ENCODE measurements around the gene RAD9B.

RAD9B gene

DNA sequence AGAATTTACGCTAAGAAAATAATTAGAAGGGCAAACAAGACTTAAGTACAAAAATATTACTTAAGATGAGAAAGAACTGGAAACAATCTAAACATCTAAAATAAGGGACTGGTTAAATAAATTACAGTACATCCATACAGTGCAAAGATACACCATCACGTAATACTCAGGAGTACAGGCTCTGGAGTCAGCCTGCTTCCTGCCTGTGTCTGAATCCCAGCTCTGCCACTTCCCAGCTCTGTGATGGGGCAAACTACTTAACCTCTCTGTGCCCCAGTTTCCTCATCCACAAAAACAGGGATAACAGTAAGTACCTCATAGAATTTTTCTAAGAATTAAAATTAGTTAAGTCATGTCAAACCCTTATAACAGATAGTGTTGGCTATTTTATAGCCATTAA lies 45.0 kb downstream of the RAD9B start:
- TF ChIP-seq, protein P1, sequence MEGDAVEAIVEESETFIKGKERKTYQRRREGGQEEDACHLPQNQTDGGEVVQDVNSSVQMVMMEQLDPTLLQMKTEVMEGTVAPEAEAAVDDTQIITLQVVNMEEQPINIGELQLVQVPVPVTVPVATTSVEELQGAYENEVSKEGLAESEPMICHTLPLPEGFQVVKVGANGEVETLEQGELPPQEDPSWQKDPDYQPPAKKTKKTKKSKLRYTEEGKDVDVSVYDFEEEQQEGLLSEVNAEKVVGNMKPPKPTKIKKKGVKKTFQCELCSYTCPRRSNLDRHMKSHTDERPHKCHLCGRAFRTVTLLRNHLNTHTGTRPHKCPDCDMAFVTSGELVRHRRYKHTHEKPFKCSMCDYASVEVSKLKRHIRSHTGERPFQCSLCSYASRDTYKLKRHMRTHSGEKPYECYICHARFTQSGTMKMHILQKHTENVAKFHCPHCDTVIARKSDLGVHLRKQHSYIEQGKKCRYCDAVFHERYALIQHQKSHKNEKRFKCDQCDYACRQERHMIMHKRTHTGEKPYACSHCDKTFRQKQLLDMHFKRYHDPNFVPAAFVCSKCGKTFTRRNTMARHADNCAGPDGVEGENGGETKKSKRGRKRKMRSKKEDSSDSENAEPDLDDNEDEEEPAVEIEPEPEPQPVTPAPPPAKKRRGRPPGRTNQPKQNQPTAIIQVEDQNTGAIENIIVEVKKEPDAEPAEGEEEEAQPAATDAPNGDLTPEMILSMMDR (IDR thresholded peaks at IDR 0.05; ENCODE audit: insufficient read depth, missing control alignments), result no peak
- DNase-seq (ENCODE audit: insufficient read length, low spot score) (no peak), FAIRE-seq (no peak)

DNA sequence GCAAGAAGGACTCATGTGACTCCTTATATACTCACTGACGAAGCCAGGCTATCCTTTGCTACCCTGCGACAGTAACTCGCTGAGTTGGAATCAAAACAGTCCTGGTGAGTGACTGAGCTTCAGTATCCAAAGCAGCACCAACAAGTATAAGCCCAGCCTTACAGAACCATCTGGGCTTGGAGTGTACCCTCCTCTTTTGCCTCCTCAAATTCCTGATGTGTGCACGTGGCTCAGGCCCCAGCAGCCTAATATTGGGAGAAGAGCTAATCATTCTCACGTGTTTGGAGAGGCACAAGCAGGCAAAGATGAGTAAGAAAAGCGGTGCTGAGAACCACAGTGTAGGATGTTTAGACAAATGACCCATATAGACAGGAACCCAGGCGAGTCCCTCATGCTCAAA lies 46.5 kb downstream of the RAD9B start:
- TF ChIP-seq, protein P1 (IDR thresholded peaks at IDR 0.05; ENCODE audit: insufficient read depth, missing control alignments), result no peak

DNA sequence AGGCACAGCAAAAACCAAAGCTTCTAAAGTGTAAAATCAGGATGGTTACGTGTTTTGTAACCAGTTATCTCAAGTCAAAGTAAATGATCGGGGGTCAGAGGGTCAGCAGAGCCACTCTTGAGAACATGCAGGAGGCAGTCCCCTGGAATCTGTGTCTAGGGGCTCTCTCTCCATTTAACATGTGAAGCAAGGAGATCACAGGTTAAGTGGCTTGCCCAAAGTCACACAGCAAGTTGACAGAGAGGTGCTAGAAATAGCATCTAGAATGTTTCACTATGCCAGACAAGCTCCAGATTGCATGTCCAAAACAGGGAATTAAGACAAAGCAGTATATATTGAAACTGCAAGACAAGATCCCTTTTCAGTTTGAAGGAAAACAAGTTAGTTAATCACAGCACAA lies 47.6 kb downstream of the RAD9B start:
- DNase-seq (ENCODE audit: insufficient read length, low spot score) (no peak), FAIRE-seq (no peak)
- TF ChIP-seq, protein P1 (IDR thresholded peaks at IDR 0.05; ENCODE audit: insufficient read depth, missing control alignments), result no peak

More for the DNA sequence above, 46.5 kb downstream of the RAD9B start:
- FAIRE-seq (no peak), DNase-seq (ENCODE audit: insufficient read length, low spot score) (no peak)

GRCh38 chr12:110550981-110551380 lies 48.9 kb downstream of the RAD9B start:
- no peak for DNase-seq (ENCODE audit: insufficient read length, low spot score)
- no peak for FAIRE-seq
- TF ChIP-seq, protein P1 (IDR thresholded peaks at IDR 0.05; ENCODE audit: insufficient read depth, missing control alignments), result no peak

Measured in D721Med (cell line).